ENCODE measurements around the gene NRIP1.

NRIP1 gene

DNA sequence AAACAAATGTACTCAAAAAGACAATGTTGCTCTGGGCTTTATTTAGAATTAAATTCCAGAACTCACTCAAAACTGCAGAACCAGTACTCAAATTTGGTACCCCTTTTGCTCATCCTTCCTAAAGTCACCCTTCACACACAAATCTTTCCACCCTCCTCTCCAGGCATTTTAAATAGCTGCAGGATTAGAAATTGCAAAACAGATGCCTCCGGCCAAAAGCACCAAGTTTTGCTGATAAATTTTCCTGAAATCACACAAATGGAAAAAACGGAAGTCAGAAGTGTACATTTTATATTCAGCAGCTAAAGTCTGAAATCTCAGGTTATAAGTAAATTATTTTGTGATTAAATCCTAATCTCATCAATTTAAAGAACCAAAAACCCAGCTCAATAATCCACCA is 147.0 kb downstream of the NRIP1 start:
- no peak for DNase-seq (ENCODE audit: low read depth, low spot score)

DNA sequence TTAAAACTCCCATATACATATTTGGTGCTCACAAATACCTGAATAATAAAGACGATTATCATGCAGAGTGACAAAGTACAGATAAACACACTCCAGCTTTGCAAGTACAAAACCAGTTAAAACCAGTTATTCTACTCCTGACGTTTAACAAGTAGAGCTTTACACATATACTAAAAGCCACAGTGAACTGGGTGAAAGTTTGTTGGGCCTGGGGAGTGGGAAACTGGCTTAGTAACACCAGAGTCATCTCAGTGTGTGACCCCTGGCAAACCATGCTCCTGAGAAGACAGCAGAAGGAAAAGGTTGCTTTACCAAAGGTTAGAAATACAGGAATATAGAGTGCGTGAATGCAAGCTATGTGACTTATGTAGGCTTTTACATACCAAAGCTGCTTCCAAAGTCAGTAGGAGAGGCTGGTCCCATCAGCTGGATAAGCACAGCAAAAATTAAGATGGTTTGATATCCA is 148.1 kb downstream of the NRIP1 start:
- DNase-seq (ENCODE audit: low read depth, low spot score), result no peak

DNA sequence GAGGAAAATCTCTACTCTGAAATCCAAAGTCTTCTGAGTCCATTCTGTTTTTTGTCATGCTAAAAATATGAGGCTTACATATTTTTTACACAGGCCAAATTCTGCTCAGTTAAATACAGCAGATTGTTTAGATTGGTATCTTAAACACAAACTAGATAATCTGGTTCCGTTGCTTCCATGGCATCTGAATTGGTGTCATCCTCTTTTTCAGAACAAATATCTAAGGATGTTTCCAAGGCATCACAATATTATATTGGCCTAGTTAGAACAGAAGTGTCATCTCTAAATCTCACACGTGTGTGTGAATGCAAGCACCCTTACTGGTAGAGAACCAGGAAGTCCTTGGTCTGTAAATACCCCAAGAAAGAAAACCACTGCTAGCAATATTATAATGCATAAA is 151.2 kb downstream of the NRIP1 start:
- DNase-seq (ENCODE audit: low read depth, low spot score), result no peak

DNA sequence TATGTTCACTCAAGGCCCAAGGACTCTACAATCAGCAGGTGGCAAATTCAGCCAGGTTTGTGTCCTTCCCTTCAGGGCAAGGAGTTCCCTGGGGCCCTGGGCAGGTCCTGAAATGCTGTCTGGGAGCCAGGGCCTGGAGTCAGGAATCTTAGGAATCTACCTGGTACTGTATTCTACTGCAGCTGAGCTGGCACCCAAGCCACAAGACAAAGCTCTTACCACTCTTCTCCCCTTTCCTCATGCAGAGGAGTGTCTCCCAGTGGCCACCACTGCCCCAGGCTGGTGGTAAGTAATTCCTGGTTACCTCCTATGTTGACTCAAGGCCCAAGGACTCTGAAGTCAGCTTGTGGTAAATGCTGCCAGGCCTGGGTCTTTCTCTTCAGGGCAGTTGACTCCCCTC is 153.4 kb downstream of the NRIP1 start:
- no peak for DNase-seq (ENCODE audit: low read depth, low spot score)
